Lower leg skin (tissue), 3 donors: ENCODE data around the gene GALNS.
"Not testable (repeated sequence)": the region's sequence is repeated elsewhere in the genome, so short reads cannot be mapped to it uniquely, and the experiment has no call there.

Experiments used
- POLR2A ChIP-seq, 2 donors: fragments of 450-650 bp; IDR thresholded peaks; one replicate each; pipeline ENCODE4 v1.6.1; 2016 to 2017; ENCODE audit warnings: antibody characterized with exemption in 2 of 2, mild to moderate bottlenecking in 1 of 2, moderate library complexity in 1 of 2
- TF ChIP-seq, protein P1 (sequence below), 3 donors: fragments of 450-650 bp; IDR thresholded peaks; one replicate each; pipeline ENCODE4 v1.5.1; 2016; ENCODE audit warnings: antibody characterized with exemption in 3 of 3, mild to moderate bottlenecking in 3 of 3, moderate library complexity in 2 of 3

DNA sequence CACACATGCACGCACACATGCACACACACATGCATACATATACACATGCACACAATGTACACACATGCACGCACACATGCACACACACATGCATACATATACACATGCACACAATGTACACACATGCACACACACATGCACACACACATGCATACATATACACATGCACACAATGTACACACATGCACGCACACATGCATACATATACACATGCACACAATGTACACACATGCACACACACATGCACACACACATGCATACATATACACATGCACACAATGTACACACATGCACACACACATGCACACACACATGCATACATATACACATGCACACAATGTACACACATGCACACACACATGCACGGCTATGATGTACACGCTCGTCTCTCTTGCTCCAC is 37.5 kb upstream of the GALNS start:
- TF ChIP-seq, protein P1, sequence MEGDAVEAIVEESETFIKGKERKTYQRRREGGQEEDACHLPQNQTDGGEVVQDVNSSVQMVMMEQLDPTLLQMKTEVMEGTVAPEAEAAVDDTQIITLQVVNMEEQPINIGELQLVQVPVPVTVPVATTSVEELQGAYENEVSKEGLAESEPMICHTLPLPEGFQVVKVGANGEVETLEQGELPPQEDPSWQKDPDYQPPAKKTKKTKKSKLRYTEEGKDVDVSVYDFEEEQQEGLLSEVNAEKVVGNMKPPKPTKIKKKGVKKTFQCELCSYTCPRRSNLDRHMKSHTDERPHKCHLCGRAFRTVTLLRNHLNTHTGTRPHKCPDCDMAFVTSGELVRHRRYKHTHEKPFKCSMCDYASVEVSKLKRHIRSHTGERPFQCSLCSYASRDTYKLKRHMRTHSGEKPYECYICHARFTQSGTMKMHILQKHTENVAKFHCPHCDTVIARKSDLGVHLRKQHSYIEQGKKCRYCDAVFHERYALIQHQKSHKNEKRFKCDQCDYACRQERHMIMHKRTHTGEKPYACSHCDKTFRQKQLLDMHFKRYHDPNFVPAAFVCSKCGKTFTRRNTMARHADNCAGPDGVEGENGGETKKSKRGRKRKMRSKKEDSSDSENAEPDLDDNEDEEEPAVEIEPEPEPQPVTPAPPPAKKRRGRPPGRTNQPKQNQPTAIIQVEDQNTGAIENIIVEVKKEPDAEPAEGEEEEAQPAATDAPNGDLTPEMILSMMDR (IDR thresholded peaks at IDR 0.05), result not testable (repeated sequence)
- not testable (repeated sequence) for TF ChIP-seq POLR2A (IDR thresholded peaks at IDR 0.05)
